ENCODE data around the gene RANGRF. TPM values are rescaled to one million over a fixed set of nuclear protein-coding genes. Genes with fewer than 3 reads are reported as not detected.

RANGRF gene
- polyA plus RNA-seq, 1 of the 3 experiments (the other 2 are of a cell fraction), result 55.9 TPM

GRCh38 chr17:8311131-8311790 lies 22.8 kb downstream of the RANGRF start:
- CTCF ChIA-PET, result interaction anchor here (1.3 kb wide), 1 partner anchor 11 kb away, joined by 9 read pairs; no protein-coding TSS in a partner anchor
- Histone ChIP-seq H3K4me2 (no peak overlapping the region), H3K9ac (no peak overlapping the region), H3K27me3 (ENCODE audit: insufficient read depth) (peaks cover 25% of the 10 kb centered on the region), H3K9me3 (no peaks in the 10 kb centered on the region), H3K27ac (ENCODE audit: low read depth in 2 of 2, low read length in 1 of 2) (no peak overlapping the region), H3K9me2 (no peaks in the 10 kb centered on the region), H3K36me3 (replicated peaks in 1 of 2; ENCODE audit: control insufficient read depth in 1 of 2, insufficient read depth in 2 of 2, low read length in 1 of 2) (no peaks in the 10 kb centered on the region), H3K4me1 (ENCODE audit: control insufficient read depth in 1 of 2, insufficient read depth in 2 of 2, low read depth in 1 of 2, low read length in 1 of 2) (peaks cover 0 to 4% of the 10 kb centered on the region in 2 experiments; a peak in 1 of 4 replicates), H3F3A (replicated peaks; ENCODE audit: insufficient read depth) (no peaks in the 10 kb centered on the region), H3K4me3 (ENCODE audit: low read depth in 2 of 2, low read length in 1 of 2) (no peak overlapping the region), H3K79me2 (ENCODE audit: insufficient read depth) (no peaks in the 10 kb centered on the region), H4K20me1 (ENCODE audit: insufficient read depth) (no peaks in the 10 kb centered on the region), H2AFZ (ENCODE audit: low read depth) (no peak overlapping the region)
- TF ChIP-seq TEAD4 (IDR thresholded peaks at IDR 0.05; ENCODE audit: borderline replicate concordance, insufficient read depth), result no peak
- no peak for TF ChIP-seq MEF2A (IDR thresholded peaks at IDR 0.05; ENCODE audit: borderline replicate concordance, low read depth)
- TF ChIP-seq ELF1 (IDR thresholded peaks at IDR 0.05), result no peak
- POLR2A ChIA-PET, result no interaction called here
- WGBS (ENCODE audit: low lambda C conversion rate), result 89% methylated on average over 24 of the region's 25 CpGs
- DNase-seq, result no peak

GRCh38 chr17:8312251-8312650 lies 23.8 kb downstream of the RANGRF start:
- no peak for TF ChIP-seq MXI1 (IDR thresholded peaks at IDR 0.05; ENCODE audit: low read depth, low read length)
- no peak for TF ChIP-seq RAD21 (IDR thresholded peaks at IDR 0.05; ENCODE audit: low read length)
- TF ChIP-seq YY1 (IDR thresholded peaks at IDR 0.05; ENCODE audit: low read depth), result no peak
- no peak for TF ChIP-seq SIN3A (IDR thresholded peaks at IDR 0.05; ENCODE audit: borderline replicate concordance, low read depth, low read length)
- no peak for TF ChIP-seq ELF1 (IDR thresholded peaks at IDR 0.05)
- TF ChIP-seq FOXJ3 (CRISPR knock-in tag; IDR thresholded peaks at IDR 0.05), result no peak
- DNase-seq, result no peak
- H3F3A ChIP-seq (replicated peaks; ENCODE audit: insufficient read depth), result no peaks in the 10 kb centered on the region
- H3K27me3 ChIP-seq (ENCODE audit: insufficient read depth), result peaks cover 30% of the 10 kb centered on the region
- H3K9me2 ChIP-seq, result no peaks in the 10 kb centered on the region
- no peak overlapping the region for H3K9ac ChIP-seq
- no peak overlapping the region for H3K4me2 ChIP-seq
- peaks cover 0 to 4% of the 10 kb centered on the region in 2 experiments; a peak in 1 of 4 replicates for H3K4me1 ChIP-seq (ENCODE audit: control insufficient read depth in 1 of 2, insufficient read depth in 2 of 2, low read depth in 1 of 2, low read length in 1 of 2)
- 50% methylated on average over 13 of the region's 13 CpGs for WGBS (ENCODE audit: low lambda C conversion rate)
- POLR2A ChIA-PET, result no interaction called here
- no peaks in the 10 kb centered on the region for H3K79me2 ChIP-seq (ENCODE audit: insufficient read depth)
- CTCF ChIA-PET, result interaction anchor here (1.2 to 2.1 kb wide), 2 partner anchors 12 to 14 kb away, joined by 3 to 17 read pairs; no protein-coding TSS in a partner anchor
- H3K4me3 ChIP-seq (ENCODE audit: low read depth in 2 of 2, low read length in 1 of 2), result no peak overlapping the region
- no peak overlapping the region for H2AFZ ChIP-seq (ENCODE audit: low read depth)
- H3K36me3 ChIP-seq (replicated peaks in 1 of 2; ENCODE audit: control insufficient read depth in 1 of 2, insufficient read depth in 2 of 2, low read length in 1 of 2), result no peaks in the 10 kb centered on the region
- no peak overlapping the region for H3K27ac ChIP-seq (ENCODE audit: low read depth in 2 of 2, low read length in 1 of 2)
- H3K9me3 ChIP-seq, result no peaks in the 10 kb centered on the region
- no peaks in the 10 kb centered on the region for H4K20me1 ChIP-seq (ENCODE audit: insufficient read depth)

- peaks cover 30% of the 10 kb centered on the region for H3K27me3 ChIP-seq (ENCODE audit: insufficient read depth)
- TF ChIP-seq TAF1 (IDR thresholded peaks at IDR 0.05; ENCODE audit: borderline replicate concordance, low read depth, low read length) (no peak), TCF12 (IDR thresholded peaks at IDR 0.05) (no peak), YY1 (IDR thresholded peaks at IDR 0.05; ENCODE audit: low read depth) (no peak), JUND (IDR thresholded peaks at IDR 0.05) (no peak), NRF1 (IDR thresholded peaks at IDR 0.05; ENCODE audit: low read depth, low read length) (no peak), CTCF (IDR thresholded peaks at IDR 0.05) (no peak), IRF3 (IDR thresholded peaks at IDR 0.05; ENCODE audit: low read depth, low read length) (no peak), ELF1 (IDR thresholded peaks at IDR 0.05) (no peak), USF1 (IDR thresholded peaks at IDR 0.05; ENCODE audit: borderline replicate concordance, low read depth) (no peak), POLR2AphosphoS5 (IDR thresholded peaks at IDR 0.05; ENCODE audit: low read depth, low read length) (no peak), EZH2phosphoT487 (IDR thresholded peaks at IDR 0.05; ENCODE audit: borderline replicate concordance, low read depth) (no peak)
These were observed 24.5 kb downstream of the RANGRF start for GRCh38 chr17:8312726-8313600.

More at GRCh38 chr17:8312726-8313600, 24.5 kb downstream of the RANGRF start:
- H3K9ac ChIP-seq, result no peak overlapping the region
- H3K36me3 ChIP-seq (replicated peaks in 1 of 2; ENCODE audit: control insufficient read depth in 1 of 2, insufficient read depth in 2 of 2, low read length in 1 of 2), result no peaks in the 10 kb centered on the region
- no peak for DNase-seq
- no peaks in the 10 kb centered on the region for H3K9me3 ChIP-seq
- H2AFZ ChIP-seq (ENCODE audit: low read depth), result no peak overlapping the region
- no peak overlapping the region for H3K27ac ChIP-seq (ENCODE audit: low read depth in 2 of 2, low read length in 1 of 2)
- ChIA-PET CTCF (interaction anchor here (0.6 to 2.1 kb wide), 5 partner anchors 13 to 1094 kb away, joined by 3 to 17 read pairs (median 3); partner anchors contain the start of gene DLG4), POLR2A (interaction anchor here (0.9 kb wide), 1 partner anchor 12 kb away, joined by 3 read pairs; no protein-coding TSS in a partner anchor)
- H3K4me1 ChIP-seq (ENCODE audit: control insufficient read depth in 1 of 2, insufficient read depth in 2 of 2, low read depth in 1 of 2, low read length in 1 of 2), result peaks cover 0 to 4% of the 10 kb centered on the region in 2 experiments; a peak in 1 of 4 replicates
- H3F3A ChIP-seq (replicated peaks; ENCODE audit: insufficient read depth), result no peaks in the 10 kb centered on the region
- no peaks in the 10 kb centered on the region for H3K79me2 ChIP-seq (ENCODE audit: insufficient read depth)
- no peak overlapping the region for H3K4me3 ChIP-seq (ENCODE audit: low read depth in 2 of 2, low read length in 1 of 2)
- 61% methylated on average over 16 of the region's 16 CpGs for WGBS (ENCODE audit: low lambda C conversion rate)
- no peaks in the 10 kb centered on the region for H4K20me1 ChIP-seq (ENCODE audit: insufficient read depth)
- H3K9me2 ChIP-seq, result no peaks in the 10 kb centered on the region
- H3K4me2 ChIP-seq, result no peak overlapping the region

Measured in SK-N-SH (cell line).